ENCODE data around the gene MAN1A1. TPM values are rescaled to one million over a fixed set of nuclear protein-coding genes. Genes with fewer than 3 reads are reported as not detected.

Gene MAN1A1
- total and polyA plus RNA-seq, 2 donors = 14.7 to 23.6 TPM

- WGBS = 88% methylated on average over 4 of the region's 4 CpGs
- Histone ChIP-seq H3K27me3 (ENCODE audit: control insufficient read depth in 2 of 2, insufficient read depth in 1 of 2, low read length in 1 of 2) (no peaks in the 10 kb centered on the region), H3K4me1 (ENCODE audit: control insufficient read depth in 2 of 2, insufficient read depth in 2 of 2, low read length in 2 of 2) (peaks cover 14% of the 10 kb centered on the region in 2 donors), H3K36me3 (ENCODE audit: control insufficient read depth in 2 of 2, insufficient read depth in 2 of 2, low read length in 1 of 2) (peaks cover 0 to 8% of the 10 kb centered on the region in 2 donors), H3K27ac (ENCODE audit: low read depth in 1 of 2, low read length in 1 of 2) (no peak overlapping the region), H3K9me3 (ENCODE audit: control insufficient read depth in 2 of 2, insufficient read depth in 1 of 2, low read length in 1 of 2) (no peaks in the 10 kb centered on the region), H3K4me3 (ENCODE audit: low read length in 2 of 2) (no peak overlapping the region)
- peak in 1 of 9 donors; percentile 27 for DNase-seq (ENCODE audit: low read depth in 6 of 9, low spot score in 9 of 9)
Measured at GRCh38 chr6:119343167-119343566, 6.4 kb downstream of the MAN1A1 start.

GRCh38 chr6:119342430-119342829, 7.1 kb downstream of the MAN1A1 start:
- Histone ChIP-seq H3K27ac (ENCODE audit: low read depth in 1 of 2, low read length in 1 of 2) (no peak overlapping the region), H3K36me3 (ENCODE audit: control insufficient read depth in 2 of 2, insufficient read depth in 2 of 2, low read length in 1 of 2) (peaks cover 0 to 8% of the 10 kb centered on the region in 2 donors), H3K4me1 (ENCODE audit: control insufficient read depth in 2 of 2, insufficient read depth in 2 of 2, low read length in 2 of 2) (peaks cover 7 to 8% of the 10 kb centered on the region in 2 donors), H3K27me3 (ENCODE audit: control insufficient read depth in 2 of 2, insufficient read depth in 1 of 2, low read length in 1 of 2) (no peaks in the 10 kb centered on the region), H3K9me3 (ENCODE audit: control insufficient read depth in 2 of 2, insufficient read depth in 1 of 2, low read length in 1 of 2) (no peaks in the 10 kb centered on the region), H3K4me3 (ENCODE audit: low read length in 2 of 2) (no peak overlapping the region)
- WGBS = 94% methylated on average over 3 of the region's 3 CpGs
- DNase-seq (ENCODE audit: low read depth in 6 of 9, low spot score in 9 of 9) = no peak

GRCh38 chr6:119340796-119341487, 8.6 kb downstream of the MAN1A1 start:
- Histone ChIP-seq H3K27me3 (ENCODE audit: control insufficient read depth in 2 of 2, insufficient read depth in 1 of 2, low read length in 1 of 2) (no peaks in the 10 kb centered on the region), H3K27ac (ENCODE audit: low read depth in 1 of 2, low read length in 1 of 2) (no peak overlapping the region), H3K36me3 (ENCODE audit: control insufficient read depth in 2 of 2, insufficient read depth in 2 of 2, low read length in 1 of 2) (peaks cover 0 to 8% of the 10 kb centered on the region in 2 donors), H3K9me3 (ENCODE audit: control insufficient read depth in 2 of 2, insufficient read depth in 1 of 2, low read length in 1 of 2) (no peaks in the 10 kb centered on the region), H3K4me3 (ENCODE audit: low read length in 2 of 2) (no peak overlapping the region), H3K4me1 (ENCODE audit: control insufficient read depth in 2 of 2, insufficient read depth in 2 of 2, low read length in 2 of 2) (peaks cover 0 to 5% of the 10 kb centered on the region in 2 donors)
- no peak for DNase-seq (ENCODE audit: low read depth in 6 of 9, low spot score in 9 of 9)
- 86% methylated on average over 8 of the region's 8 CpGs for WGBS

- 71% methylated on average over 4 of the region's 4 CpGs for WGBS
- Histone ChIP-seq H3K27ac (ENCODE audit: low read depth in 1 of 2, low read length in 1 of 2) (no peak overlapping the region), H3K4me3 (ENCODE audit: low read length in 2 of 2) (no peak overlapping the region), H3K27me3 (ENCODE audit: control insufficient read depth in 2 of 2, insufficient read depth in 1 of 2, low read length in 1 of 2) (no peaks in the 10 kb centered on the region), H3K36me3 (ENCODE audit: control insufficient read depth in 2 of 2, insufficient read depth in 2 of 2, low read length in 1 of 2) (peaks cover 0 to 8% of the 10 kb centered on the region in 2 donors), H3K9me3 (ENCODE audit: control insufficient read depth in 2 of 2, insufficient read depth in 1 of 2, low read length in 1 of 2) (no peaks in the 10 kb centered on the region), H3K4me1 (ENCODE audit: control insufficient read depth in 2 of 2, insufficient read depth in 2 of 2, low read length in 2 of 2) (peaks cover 0 to 5% of the 10 kb centered on the region in 2 donors)
- no peak for DNase-seq (ENCODE audit: low read depth in 6 of 9, low spot score in 9 of 9)
Measured at GRCh38 chr6:119339941-119340456, 9.6 kb downstream of the MAN1A1 start.

- Histone ChIP-seq H3K4me1 (ENCODE audit: control insufficient read depth in 2 of 2, insufficient read depth in 2 of 2, low read length in 2 of 2) (peaks cover 0 to 5% of the 10 kb centered on the region in 2 donors), H3K4me3 (ENCODE audit: low read length in 2 of 2) (no peak overlapping the region), H3K9me3 (ENCODE audit: control insufficient read depth in 2 of 2, insufficient read depth in 1 of 2, low read length in 1 of 2) (no peaks in the 10 kb centered on the region), H3K27ac (ENCODE audit: low read depth in 1 of 2, low read length in 1 of 2) (no peak overlapping the region), H3K27me3 (ENCODE audit: control insufficient read depth in 2 of 2, insufficient read depth in 1 of 2, low read length in 1 of 2) (no peaks in the 10 kb centered on the region), H3K36me3 (ENCODE audit: control insufficient read depth in 2 of 2, insufficient read depth in 2 of 2, low read length in 1 of 2) (peaks cover 0 to 8% of the 10 kb centered on the region in 2 donors)
- WGBS = 97% methylated on average over 1 of the region's 1 CpG
- no peak for DNase-seq (ENCODE audit: low read depth in 6 of 9, low spot score in 9 of 9)
Measured at GRCh38 chr6:119337762-119338161, 11.8 kb downstream of the MAN1A1 start.

GRCh38 chr6:119337252-119337651, 12.3 kb downstream of the MAN1A1 start:
- WGBS = 97% methylated on average over 5 of the region's 5 CpGs
- Histone ChIP-seq H3K27ac (ENCODE audit: low read depth in 1 of 2, low read length in 1 of 2) (no peak overlapping the region), H3K9me3 (ENCODE audit: control insufficient read depth in 2 of 2, insufficient read depth in 1 of 2, low read length in 1 of 2) (no peaks in the 10 kb centered on the region), H3K27me3 (ENCODE audit: control insufficient read depth in 2 of 2, insufficient read depth in 1 of 2, low read length in 1 of 2) (no peaks in the 10 kb centered on the region), H3K36me3 (ENCODE audit: control insufficient read depth in 2 of 2, insufficient read depth in 2 of 2, low read length in 1 of 2) (peaks cover 0 to 8% of the 10 kb centered on the region in 2 donors), H3K4me1 (ENCODE audit: control insufficient read depth in 2 of 2, insufficient read depth in 2 of 2, low read length in 2 of 2) (peaks cover 0 to 5% of the 10 kb centered on the region in 2 donors), H3K4me3 (ENCODE audit: low read length in 2 of 2) (no peak overlapping the region)
- DNase-seq (ENCODE audit: low read depth in 6 of 9, low spot score in 9 of 9) = no peak

- no peak for DNase-seq (ENCODE audit: low read depth in 6 of 9, low spot score in 9 of 9)
- no peak overlapping the region for H3K4me3 ChIP-seq (ENCODE audit: low read length in 2 of 2)
- no peaks in the 10 kb centered on the region for H3K9me3 ChIP-seq (ENCODE audit: control insufficient read depth in 2 of 2, insufficient read depth in 1 of 2, low read length in 1 of 2)
- peaks cover 2 to 11% of the 10 kb centered on the region in 2 donors for H3K4me1 ChIP-seq (ENCODE audit: control insufficient read depth in 2 of 2, insufficient read depth in 2 of 2, low read length in 2 of 2)
- H3K27me3 ChIP-seq (ENCODE audit: control insufficient read depth in 2 of 2, insufficient read depth in 1 of 2, low read length in 1 of 2) = no peaks in the 10 kb centered on the region
- H3K27ac ChIP-seq (ENCODE audit: low read depth in 1 of 2, low read length in 1 of 2) = no peak overlapping the region
- 87% methylated on average over 1 of the region's 1 CpG for WGBS
- no peaks in the 10 kb centered on the region for H3K36me3 ChIP-seq (ENCODE audit: control insufficient read depth in 2 of 2, insufficient read depth in 2 of 2, low read length in 1 of 2)
Measured at GRCh38 chr6:119334535-119335264, 14.9 kb downstream of the MAN1A1 start.

- Histone ChIP-seq H3K27me3 (ENCODE audit: control insufficient read depth in 2 of 2, insufficient read depth in 1 of 2, low read length in 1 of 2) (no peaks in the 10 kb centered on the region), H3K4me3 (ENCODE audit: low read length in 2 of 2) (no peak overlapping the region), H3K36me3 (ENCODE audit: control insufficient read depth in 2 of 2, insufficient read depth in 2 of 2, low read length in 1 of 2) (no peaks in the 10 kb centered on the region), H3K9me3 (ENCODE audit: control insufficient read depth in 2 of 2, insufficient read depth in 1 of 2, low read length in 1 of 2) (no peaks in the 10 kb centered on the region), H3K4me1 (ENCODE audit: control insufficient read depth in 2 of 2, insufficient read depth in 2 of 2, low read length in 2 of 2) (peaks cover 2 to 11% of the 10 kb centered on the region in 2 donors), H3K27ac (ENCODE audit: low read depth in 1 of 2, low read length in 1 of 2) (no peak overlapping the region)
- DNase-seq (ENCODE audit: low read depth in 6 of 9, low spot score in 9 of 9) = peak in 2 of 9 donors; percentile 28 to 45
- 83% methylated on average over 3 of the region's 3 CpGs for WGBS
Measured at GRCh38 chr6:119333707-119334295, 15.8 kb downstream of the MAN1A1 start.

All from thymus (tissue), 11 donors.